Measurements from ENCODE around the gene SULT1C3.
"Not testable (repeated sequence)": the region's sequence is repeated elsewhere in the genome, so short reads cannot be mapped to it uniquely, and the experiment has no call there.

SULT1C3 gene

DNA sequence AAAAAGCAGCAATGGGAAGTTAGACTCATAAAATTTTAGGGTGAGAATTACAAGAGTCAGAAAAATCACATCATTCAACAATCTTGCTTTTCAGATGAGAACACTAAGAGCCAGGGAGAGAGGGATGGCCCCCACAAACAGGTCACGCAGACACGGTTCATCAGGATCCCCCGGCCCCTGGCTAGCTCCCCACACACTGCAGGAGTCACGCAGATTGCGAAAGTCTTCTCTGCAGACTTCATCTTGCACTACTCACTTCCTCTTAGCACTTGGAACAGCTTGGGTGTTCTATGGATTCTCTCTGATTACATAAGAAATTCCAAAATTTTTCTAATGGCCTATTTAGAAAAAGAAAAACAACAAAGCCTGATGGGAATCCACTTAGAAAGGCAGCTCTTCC, 27.3 kb downstream of the SULT1C3 start:
- H3K4me3 Mint-ChIP-seq = no peak overlapping the region
- ATAC-seq (replicated peaks) (no peak), DNase-seq (no peak)
- H3K27ac Mint-ChIP-seq = no peak overlapping the region
- H3K27me3 Mint-ChIP-seq = peaks cover 4 to 13% of the 10 kb centered on the region in 2 donors
- H3K9me3 Mint-ChIP-seq = no peaks in the 10 kb centered on the region
- no peaks in the 10 kb centered on the region for H3K4me1 Mint-ChIP-seq
- H3K36me3 Mint-ChIP-seq = no peaks in the 10 kb centered on the region

DNA sequence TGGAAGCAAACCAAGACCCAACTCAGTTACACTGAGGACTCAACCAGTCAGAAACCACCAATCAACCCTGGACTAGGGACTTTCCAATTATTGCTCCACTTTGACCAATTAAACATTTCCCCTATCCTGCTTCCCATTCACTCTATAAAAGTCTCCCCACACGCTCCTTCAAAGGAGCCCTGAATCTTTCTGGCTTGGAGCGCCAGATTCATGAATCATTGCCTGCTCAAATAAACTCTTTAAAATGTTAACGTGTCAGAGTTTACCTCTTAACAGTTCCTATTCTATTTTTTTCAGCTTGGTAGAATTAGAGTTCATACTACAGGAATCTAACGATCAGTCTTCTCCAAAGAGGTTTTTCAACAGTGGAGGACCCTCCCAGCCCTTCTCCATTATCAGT, 28.2 kb downstream of the SULT1C3 start:
- no peaks in the 10 kb centered on the region for H3K4me1 Mint-ChIP-seq
- H3K36me3 Mint-ChIP-seq = no peaks in the 10 kb centered on the region
- no peaks in the 10 kb centered on the region for H3K9me3 Mint-ChIP-seq
- DNase-seq = no peak
- no peak overlapping the region for H3K4me3 Mint-ChIP-seq
- ATAC-seq (replicated peaks) = no peak
- no peak overlapping the region for H3K27ac Mint-ChIP-seq
- peaks cover 4 to 13% of the 10 kb centered on the region in 2 donors for H3K27me3 Mint-ChIP-seq

DNA sequence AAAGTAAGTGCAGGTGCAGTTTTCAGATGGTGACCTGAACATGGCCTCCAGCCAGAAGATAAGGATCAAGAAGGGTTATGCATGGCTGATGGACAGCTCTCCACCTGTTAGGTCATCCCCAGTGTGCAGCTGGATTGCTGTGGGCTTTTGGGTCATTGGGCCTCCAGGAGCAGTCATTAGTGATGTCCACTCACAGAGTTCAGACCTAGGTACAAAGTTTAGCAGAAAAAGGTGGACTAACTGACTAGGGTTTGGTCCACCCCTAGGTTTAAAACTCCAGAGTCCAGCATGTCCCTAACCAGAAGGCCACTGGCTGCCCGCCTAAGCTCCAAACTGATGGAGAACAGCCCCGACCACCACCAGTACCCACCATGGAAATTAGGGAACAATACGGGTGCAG, 30.6 kb downstream of the SULT1C3 start:
- Mint-ChIP-seq H3K27me3 (peaks cover 4 to 13% of the 10 kb centered on the region in 2 donors), H3K36me3 (no peaks in the 10 kb centered on the region), H3K27ac (no peak overlapping the region), H3K4me3 (no peak overlapping the region), H3K9me3 (no peaks in the 10 kb centered on the region), H3K4me1 (no peaks in the 10 kb centered on the region)
- DNase-seq (no peak), ATAC-seq (replicated peaks) (no peak)

DNA sequence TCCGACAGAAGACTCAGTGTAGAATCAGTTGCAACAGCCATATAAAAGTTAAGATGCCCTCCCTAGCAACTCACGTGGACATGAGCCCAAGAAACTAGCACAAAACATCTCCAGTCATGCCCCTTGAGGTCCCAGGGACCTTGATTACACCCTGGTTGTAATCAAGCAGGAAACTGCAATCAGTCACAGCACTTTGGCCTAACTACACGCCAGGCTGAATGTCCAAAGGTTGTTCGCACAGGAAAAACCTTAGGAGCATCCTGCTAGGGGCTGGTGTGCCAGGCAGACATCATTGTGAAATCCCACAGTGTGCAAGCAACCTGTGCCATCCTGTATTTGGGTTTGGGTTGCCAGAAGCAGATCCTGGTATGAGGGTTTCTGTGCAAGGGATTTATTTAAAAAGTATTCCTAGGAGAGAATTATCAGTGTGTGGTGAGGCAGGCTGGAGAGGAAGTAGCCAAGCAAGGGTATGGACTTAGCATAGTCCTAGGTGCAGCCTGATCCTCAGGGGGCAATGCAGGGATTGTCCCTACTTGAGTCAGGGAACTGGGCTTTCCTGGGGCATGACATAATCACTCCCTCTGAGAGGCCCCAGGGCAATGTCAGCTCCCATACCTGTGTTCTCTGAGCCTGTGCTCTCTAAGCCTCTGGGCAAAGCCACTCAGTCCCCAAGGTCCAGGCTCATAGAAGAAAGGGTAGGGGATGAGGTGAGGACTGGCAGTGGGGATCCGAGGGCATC, 31.2 kb downstream of the SULT1C3 start:
- H3K36me3 Mint-ChIP-seq = no peaks in the 10 kb centered on the region
- H3K27me3 Mint-ChIP-seq = peaks cover 4 to 13% of the 10 kb centered on the region in 2 donors
- no peak overlapping the region for H3K27ac Mint-ChIP-seq
- H3K4me1 Mint-ChIP-seq = no peaks in the 10 kb centered on the region
- ATAC-seq (replicated peaks) = no peak
- no peak for DNase-seq
- H3K9me3 Mint-ChIP-seq = no peaks in the 10 kb centered on the region
- no peak overlapping the region for H3K4me3 Mint-ChIP-seq

DNA sequence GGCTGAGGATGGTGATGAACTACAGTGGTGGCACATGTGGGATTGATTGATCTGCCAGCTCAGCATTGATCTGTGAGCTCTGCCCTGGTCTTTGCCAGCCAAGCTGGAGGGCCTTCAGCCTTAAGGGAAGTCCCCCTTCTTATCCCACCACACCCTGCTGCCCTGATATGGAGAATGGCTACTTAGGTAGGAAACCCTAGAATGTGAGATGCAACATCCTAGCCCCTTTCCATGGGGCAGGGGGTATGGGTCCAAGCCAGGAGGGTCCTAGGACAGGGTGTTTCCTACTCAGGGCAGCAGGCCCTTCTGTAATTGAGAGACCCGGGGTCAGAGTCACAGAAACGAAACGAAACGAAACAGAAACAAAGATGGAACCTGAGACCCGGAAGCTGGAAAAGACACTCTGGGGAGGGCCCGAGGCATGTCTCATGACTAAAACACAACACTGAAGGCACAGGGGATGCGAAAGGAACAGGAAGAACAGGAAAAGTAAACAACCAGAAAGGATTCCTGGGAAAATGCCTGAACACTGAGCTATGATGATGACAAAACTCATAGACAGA, 32.0 kb downstream of the SULT1C3 start:
- DNase-seq (no peak), ATAC-seq (replicated peaks) (no peak)
- Mint-ChIP-seq H3K36me3 (no peaks in the 10 kb centered on the region), H3K4me3 (no peak overlapping the region), H3K4me1 (no peaks in the 10 kb centered on the region), H3K9me3 (no peaks in the 10 kb centered on the region), H3K27ac (no peak overlapping the region), H3K27me3 (peaks cover 4 to 13% of the 10 kb centered on the region in 2 donors)

DNA sequence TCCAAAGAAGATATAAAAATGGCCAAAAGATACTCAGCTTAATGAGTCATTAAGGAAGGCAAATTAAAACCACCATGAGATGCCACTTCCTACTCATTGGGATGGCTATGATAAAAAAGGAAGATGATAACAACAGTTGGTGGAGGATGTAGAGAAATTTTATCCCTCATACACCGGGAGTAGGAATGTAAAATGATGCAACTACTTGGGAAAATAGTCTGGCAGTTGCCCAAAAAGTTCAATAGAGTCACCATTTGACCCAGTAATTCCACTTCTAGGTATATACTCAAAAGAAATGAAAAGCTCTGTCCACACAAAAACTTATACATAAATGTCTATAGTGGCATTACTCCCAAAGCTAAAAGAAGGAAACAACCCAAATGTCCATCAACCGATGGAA, 38.9 kb downstream of the SULT1C3 start:
- no peak overlapping the region for H3K27ac Mint-ChIP-seq
- H3K9me3 Mint-ChIP-seq = peaks cover 4 to 5% of the 10 kb centered on the region in 2 donors
- DNase-seq (no peak), ATAC-seq (replicated peaks) (no peak)
- peaks cover 0 to 3% of the 10 kb centered on the region in 2 donors for H3K36me3 Mint-ChIP-seq
- H3K4me3 Mint-ChIP-seq = no peak overlapping the region
- H3K4me1 Mint-ChIP-seq = no peaks in the 10 kb centered on the region
- peaks cover 5 to 8% of the 10 kb centered on the region in 2 donors for H3K27me3 Mint-ChIP-seq

DNA sequence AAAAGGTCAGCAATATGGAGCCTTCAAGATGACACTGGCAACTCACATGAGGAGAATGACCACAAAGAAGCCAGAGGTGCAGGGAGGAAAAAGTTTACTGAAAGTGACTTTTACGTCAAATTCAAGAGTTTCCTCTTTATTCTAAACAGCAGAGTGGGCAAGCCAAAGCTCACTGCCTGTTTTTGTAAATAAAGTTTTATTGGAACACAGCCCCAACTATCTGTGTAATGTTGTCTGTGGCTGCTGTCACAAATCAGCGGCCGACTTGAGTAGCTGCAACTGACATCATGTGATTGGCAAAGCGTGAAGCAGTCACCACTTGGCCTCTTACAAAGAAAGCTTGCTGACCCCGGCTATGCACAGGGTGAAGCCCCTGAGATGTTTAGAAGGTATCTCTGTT, 39.7 kb downstream of the SULT1C3 start:
- H3K27me3 Mint-ChIP-seq = peaks cover 5 to 8% of the 10 kb centered on the region in 2 donors
- ATAC-seq (replicated peaks) = no peak
- no peaks in the 10 kb centered on the region for H3K4me1 Mint-ChIP-seq
- H3K36me3 Mint-ChIP-seq = peaks cover 0 to 3% of the 10 kb centered on the region in 2 donors
- H3K9me3 Mint-ChIP-seq = peaks cover 4 to 5% of the 10 kb centered on the region in 2 donors
- no peak overlapping the region for H3K27ac Mint-ChIP-seq
- no peak for DNase-seq
- H3K4me3 Mint-ChIP-seq = no peak overlapping the region

DNA sequence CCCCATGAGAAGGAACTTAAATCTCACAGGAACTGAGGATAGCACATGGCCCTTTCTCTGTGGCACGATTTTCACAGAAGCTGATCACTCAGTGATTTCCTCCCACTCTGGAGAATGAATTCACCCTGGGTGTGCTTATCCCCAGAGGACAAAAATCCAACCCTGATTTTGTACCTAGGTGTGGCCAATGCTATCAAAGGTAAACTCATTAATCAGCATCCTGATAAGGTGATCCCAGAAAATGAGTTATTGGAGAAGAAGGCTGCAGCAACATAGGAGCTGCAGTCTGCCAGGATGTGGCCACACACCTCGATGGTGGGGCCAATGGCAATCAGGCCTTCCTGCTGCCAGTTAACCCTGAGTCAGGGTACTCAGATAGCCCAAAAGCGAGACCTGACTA, 40.7 kb downstream of the SULT1C3 start:
- Mint-ChIP-seq H3K4me3 (no peak overlapping the region), H3K27me3 (peaks cover 8 to 14% of the 10 kb centered on the region in 2 donors), H3K27ac (no peak overlapping the region), H3K4me1 (no peaks in the 10 kb centered on the region), H3K9me3 (peaks cover 4 to 5% of the 10 kb centered on the region in 2 donors), H3K36me3 (peaks cover 0 to 3% of the 10 kb centered on the region in 2 donors)
- no peak for DNase-seq
- no peak for ATAC-seq (replicated peaks)

DNA sequence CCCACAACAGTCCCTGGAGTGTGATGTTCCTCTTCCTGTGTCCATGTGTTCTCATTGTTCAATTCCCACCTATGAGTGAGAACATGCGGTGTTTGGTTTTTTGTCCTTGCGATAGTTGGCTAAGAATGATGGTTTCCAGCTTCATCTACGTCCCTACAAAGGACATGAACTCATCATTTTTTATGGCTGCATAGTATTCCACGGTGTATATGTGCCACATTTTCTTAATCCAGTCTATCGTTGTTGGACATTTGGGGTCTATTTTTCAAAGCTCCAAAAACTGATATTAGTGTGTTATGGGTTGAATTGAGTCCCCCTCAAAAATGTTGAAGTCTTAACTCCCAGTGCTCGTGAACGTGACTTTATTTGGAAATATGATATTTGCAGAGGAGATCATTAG, 44.8 kb downstream of the SULT1C3 start:
- H3K9me3 Mint-ChIP-seq; H3K4me1 Mint-ChIP-seq; H3K4me3 Mint-ChIP-seq; DNase-seq; H3K36me3 Mint-ChIP-seq; H3K27ac Mint-ChIP-seq; ATAC-seq (replicated peaks): not testable (repeated sequence)
- peaks cover 4 to 19% of the 10 kb centered on the region in 2 donors for H3K27me3 Mint-ChIP-seq

DNA sequence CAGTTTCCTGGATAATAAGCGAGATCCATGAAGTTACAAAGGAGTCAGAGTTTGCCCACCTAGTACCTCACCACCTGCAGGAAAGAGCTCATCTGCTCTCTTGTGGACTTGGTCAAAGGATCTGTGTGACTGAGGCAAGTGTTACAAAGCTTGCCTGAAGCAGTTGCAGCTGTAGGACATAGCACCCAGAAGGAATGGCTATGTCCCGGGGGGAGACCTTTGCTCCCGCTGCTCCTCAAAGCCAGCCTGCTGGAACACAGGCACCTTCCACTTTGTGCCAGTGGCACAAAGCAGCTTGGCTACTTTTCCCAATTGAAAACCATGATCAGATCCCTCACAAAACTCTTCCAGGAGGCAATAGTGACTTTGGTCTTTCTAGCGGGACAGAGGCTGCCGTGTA, 45.8 kb downstream of the SULT1C3 start:
- Mint-ChIP-seq H3K4me3 (no peak overlapping the region), H3K9me3 (peaks cover 4 to 8% of the 10 kb centered on the region in 2 donors), H3K36me3 (peaks cover 0 to 3% of the 10 kb centered on the region in 2 donors), H3K27me3 (peaks cover 7 to 19% of the 10 kb centered on the region in 2 donors), H3K4me1 (no peaks in the 10 kb centered on the region), H3K27ac (no peak overlapping the region)
- no peak for DNase-seq
- no peak for ATAC-seq (replicated peaks)

DNA sequence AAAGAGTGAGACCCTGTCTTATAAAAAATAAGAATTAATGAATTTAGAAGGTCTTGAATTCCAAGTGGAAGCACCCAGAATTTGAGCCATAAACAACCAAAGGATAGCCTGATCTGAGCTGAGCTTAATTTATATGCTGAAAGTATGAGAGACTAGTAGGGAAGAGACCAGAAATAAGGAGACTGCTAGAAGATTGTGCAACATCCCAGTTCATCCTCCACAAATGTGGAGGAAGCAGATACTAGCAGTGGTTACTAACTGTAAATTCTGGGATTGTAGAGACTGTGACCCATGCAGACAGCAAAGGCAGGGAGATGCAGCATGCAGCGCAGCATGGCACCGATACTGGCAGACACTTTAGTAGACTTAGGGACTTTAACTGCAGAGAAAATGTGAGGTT, 47.4 kb downstream of the SULT1C3 start:
- H3K9me3 Mint-ChIP-seq = peaks cover 4 to 8% of the 10 kb centered on the region in 2 donors
- no peaks in the 10 kb centered on the region for H3K4me1 Mint-ChIP-seq
- H3K4me3 Mint-ChIP-seq = no peak overlapping the region
- DNase-seq = no peak
- H3K36me3 Mint-ChIP-seq = peaks cover 0 to 3% of the 10 kb centered on the region in 2 donors
- H3K27me3 Mint-ChIP-seq = peaks cover 11 to 19% of the 10 kb centered on the region in 2 donors
- no peak overlapping the region for H3K27ac Mint-ChIP-seq
- no peak for ATAC-seq (replicated peaks)

DNA sequence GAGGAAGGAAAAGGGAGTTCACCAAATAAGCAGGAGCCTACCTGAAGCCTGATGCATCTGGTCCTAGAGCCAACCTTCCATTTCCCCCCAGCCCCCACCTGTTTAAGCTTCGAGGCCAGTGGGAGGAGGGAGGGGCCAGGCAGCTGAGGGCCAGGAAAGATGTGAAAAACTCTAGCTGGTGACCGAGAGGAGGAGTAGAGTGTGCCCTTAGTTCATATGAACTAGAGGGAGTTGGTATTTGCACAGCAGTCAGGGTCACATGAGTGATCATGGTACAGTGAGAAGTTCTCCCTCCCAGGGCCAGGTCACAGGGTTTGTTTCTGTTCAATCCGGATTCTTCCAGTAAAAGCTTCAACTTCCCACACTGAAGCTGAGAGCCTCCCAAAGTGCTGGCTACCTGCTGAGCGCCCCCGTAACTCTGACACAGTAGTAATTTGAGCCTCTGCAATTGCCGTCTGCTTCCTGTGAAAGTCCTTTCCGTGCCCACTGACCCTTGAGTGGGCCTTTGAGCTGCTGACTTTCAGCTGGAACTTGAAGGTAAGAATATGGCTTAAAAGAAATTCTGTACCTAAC, 48.9 kb downstream of the SULT1C3 start, which contains the start of gene SULT1C2:
TSS of gene SULT1C2 (plus strand) at position 362 of the 573 bp plus-strand sequence. CDS start 4,773 bp downstream, outside the sequence.
- Mint-ChIP-seq H3K9me3 (peaks cover 1 to 4% of the 10 kb centered on the region in 2 donors), H3K27me3 (peaks cover 11 to 19% of the 10 kb centered on the region in 2 donors), H3K27ac (no peak within 1 kb of the TSS), H3K4me1 (no peaks in the 10 kb centered on the region), H3K4me3 (no peak within 1 kb of the TSS), H3K36me3 (no peaks in the 10 kb centered on the region)
- no peak for DNase-seq
- ATAC-seq (replicated peaks) = no peak

DNA sequence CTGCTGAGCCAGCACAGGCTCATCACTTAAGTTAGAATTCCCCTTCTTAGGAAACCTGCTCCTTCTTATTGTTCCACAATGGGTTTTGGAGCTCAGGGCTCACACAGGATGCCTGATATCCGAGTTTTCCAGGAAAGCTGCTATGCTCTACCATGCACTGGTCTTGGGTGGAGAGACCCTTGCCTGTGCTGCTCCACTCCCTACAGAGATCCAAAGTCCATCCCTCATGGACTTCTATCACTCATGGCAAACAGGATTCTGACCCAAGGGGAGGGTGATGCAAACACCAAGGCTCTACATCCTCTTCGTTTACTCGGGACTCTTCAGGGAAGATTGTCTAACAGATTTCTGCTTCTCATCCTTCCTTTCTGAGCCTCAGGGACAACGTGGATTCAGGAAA, 54.1 kb downstream of the SULT1C3 start:
- DNase-seq (no peak), ATAC-seq (replicated peaks) (no peak)
- Mint-ChIP-seq H3K4me1 (no peaks in the 10 kb centered on the region), H3K9me3 (peaks cover 1 to 4% of the 10 kb centered on the region in 2 donors), H3K36me3 (no peaks in the 10 kb centered on the region), H3K27me3 (peaks cover 0 to 7% of the 10 kb centered on the region in 2 donors), H3K27ac (no peak overlapping the region), H3K4me3 (no peak overlapping the region)

DNA sequence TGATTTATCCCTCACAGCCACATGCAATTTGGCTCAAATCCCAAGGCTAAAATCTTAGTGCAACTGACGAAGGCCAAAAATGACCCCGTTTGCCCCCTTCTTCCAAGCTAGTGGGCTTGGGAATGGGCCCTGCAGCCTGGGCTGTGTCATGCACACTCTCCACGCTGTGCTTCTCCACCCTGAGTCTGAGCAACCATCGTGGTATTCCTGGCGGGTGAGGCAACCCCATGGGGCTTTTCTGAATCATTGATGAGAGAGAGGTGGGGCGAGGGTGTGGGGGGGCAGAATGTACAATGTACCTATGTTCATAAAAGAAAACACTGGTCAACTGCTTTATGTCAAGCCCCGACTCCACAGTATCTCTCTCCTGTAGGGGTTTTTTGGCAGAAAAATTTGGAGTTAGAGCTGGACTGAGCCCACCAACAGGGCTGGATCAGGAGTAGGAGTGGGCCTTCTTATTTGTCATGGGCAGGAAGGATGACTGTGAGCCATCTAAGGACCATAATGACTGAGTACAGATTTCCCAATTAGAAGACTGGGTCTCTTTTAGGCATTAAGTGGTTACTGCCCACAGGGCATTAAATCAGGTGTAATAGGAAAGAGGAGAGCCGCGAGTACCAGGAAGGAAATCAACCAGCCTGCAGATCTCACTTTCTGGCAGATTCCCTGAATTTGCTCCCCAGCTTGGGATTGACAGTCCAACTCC, 57.8 kb downstream of the SULT1C3 start:
- H3K27ac Mint-ChIP-seq = no peak overlapping the region
- ATAC-seq (replicated peaks) (no peak), DNase-seq (no peak)
- no peak overlapping the region for H3K4me3 Mint-ChIP-seq
- no peaks in the 10 kb centered on the region for H3K9me3 Mint-ChIP-seq
- no peaks in the 10 kb centered on the region for H3K36me3 Mint-ChIP-seq
- H3K27me3 Mint-ChIP-seq = peaks cover 0 to 4% of the 10 kb centered on the region in 2 donors
- H3K4me1 Mint-ChIP-seq = peaks cover 0 to 4% of the 10 kb centered on the region in 2 donors
